ENCODE results near the gene KANSL1.

DNA sequence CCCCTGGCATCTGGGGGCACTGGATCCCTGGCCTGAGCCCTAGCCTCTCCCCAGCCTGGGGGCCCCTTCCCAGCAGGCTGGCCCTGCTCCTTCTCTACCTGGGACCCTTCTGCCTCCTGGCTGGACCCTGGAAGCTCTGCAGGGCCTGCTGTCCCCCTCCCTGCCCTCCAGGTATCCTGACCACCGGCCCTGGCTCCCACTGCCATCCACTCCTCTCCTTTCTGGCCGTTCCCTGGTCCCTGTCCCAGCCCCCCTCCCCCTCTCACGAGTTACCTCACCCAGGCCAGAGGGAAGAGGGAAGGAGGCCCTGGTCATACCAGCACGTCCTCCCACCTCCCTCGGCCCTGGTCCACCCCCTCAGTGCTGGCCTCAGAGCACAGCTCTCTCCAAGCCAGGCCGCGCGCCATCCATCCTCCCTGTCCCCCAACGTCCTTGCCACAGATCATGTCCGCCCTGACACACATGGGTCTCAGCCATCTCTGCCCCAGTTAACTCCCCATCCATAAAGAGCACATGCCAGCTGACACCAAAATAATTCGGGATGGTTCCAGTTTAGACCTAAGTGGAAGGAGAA is 180.6 kb downstream of the KANSL1 start:
- TF ChIP-seq POLR2AphosphoS5 (IDR thresholded peaks at IDR 0.05; ENCODE audit: low read depth, low read length) (no peak), TAF1 (IDR thresholded peaks at IDR 0.05; ENCODE audit: borderline replicate concordance, insufficient read depth, low read length) (no peak), SIN3A (IDR thresholded peaks at IDR 0.05; ENCODE audit: borderline replicate concordance, insufficient read depth, low read length) (no peak)
- TF ChIP-seq, protein P1, sequence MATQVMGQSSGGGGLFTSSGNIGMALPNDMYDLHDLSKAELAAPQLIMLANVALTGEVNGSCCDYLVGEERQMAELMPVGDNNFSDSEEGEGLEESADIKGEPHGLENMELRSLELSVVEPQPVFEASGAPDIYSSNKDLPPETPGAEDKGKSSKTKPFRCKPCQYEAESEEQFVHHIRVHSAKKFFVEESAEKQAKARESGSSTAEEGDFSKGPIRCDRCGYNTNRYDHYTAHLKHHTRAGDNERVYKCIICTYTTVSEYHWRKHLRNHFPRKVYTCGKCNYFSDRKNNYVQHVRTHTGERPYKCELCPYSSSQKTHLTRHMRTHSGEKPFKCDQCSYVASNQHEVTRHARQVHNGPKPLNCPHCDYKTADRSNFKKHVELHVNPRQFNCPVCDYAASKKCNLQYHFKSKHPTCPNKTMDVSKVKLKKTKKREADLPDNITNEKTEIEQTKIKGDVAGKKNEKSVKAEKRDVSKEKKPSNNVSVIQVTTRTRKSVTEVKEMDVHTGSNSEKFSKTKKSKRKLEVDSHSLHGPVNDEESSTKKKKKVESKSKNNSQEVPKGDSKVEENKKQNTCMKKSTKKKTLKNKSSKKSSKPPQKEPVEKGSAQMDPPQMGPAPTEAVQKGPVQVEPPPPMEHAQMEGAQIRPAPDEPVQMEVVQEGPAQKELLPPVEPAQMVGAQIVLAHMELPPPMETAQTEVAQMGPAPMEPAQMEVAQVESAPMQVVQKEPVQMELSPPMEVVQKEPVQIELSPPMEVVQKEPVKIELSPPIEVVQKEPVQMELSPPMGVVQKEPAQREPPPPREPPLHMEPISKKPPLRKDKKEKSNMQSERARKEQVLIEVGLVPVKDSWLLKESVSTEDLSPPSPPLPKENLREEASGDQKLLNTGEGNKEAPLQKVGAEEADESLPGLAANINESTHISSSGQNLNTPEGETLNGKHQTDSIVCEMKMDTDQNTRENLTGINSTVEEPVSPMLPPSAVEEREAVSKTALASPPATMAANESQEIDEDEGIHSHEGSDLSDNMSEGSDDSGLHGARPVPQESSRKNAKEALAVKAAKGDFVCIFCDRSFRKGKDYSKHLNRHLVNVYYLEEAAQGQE (IDR thresholded peaks at IDR 0.05; ENCODE audit: insufficient read depth in 1 of 2, low read depth in 2 of 2, low read length in 2 of 2): no peak
